ENCODE results near the gene DESI1. TPM values are rescaled to one million over a fixed set of nuclear protein-coding genes. Genes with fewer than 3 reads are reported as not detected.
"Not testable (repeated sequence)": the region's sequence is repeated elsewhere in the genome, so short reads cannot be mapped to it uniquely, and the experiment has no call there.

Gene DESI1
- total RNA-seq, 1 donor from 2014 or later = 15.0 TPM

DNA sequence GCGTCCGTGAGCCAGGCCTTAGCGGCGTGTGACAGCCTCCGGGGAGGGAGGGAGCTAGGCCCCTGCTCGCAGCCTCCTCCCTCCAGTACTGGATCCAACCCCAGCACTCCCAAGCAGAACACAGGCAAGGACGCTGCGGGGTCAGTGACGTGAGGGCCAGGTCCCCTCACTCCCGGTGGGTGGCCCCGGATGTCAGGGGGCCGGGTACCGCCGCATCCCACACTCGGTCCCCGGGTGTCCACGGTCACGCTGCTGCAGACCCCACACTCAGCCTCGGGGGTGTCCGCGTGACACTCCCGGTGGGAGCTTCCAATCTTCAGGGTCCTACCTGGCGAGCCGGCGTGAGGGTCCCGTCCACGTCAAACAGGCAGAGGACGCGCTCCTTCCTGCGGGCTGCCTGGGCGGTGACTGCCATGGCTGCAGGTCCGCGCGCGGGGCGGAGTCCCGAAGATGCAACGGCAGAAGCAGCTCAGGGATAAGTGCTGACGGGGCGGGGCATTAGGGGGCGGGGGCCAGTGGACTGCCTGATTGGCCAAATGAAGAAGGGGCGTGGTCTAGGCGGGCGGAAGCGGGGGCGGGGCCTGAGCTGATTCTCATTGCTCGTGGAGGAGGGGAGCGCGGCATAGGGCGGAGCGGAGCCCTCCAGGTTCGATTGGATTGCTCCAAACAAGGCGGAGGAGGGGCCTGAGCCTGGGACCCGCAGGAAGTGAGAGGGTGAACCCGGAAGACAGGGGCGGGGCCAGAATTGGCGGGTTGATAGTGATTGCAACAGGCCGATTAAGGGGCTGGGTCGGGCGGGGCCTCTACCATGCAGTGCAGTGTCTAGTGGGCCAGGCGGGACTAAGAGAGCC, 31.2 kb downstream of the DESI1 start, which contains the start of gene PMM1:
Gene PMM1, minus strand, starts transcription at position 450 of the 851 bp plus-strand sequence. Its CDS starts 35 bp downstream, at position 415.
- DNase-seq (ENCODE audit: low read depth in 2 of 2) = peak; percentile 98 to 100

DNA sequence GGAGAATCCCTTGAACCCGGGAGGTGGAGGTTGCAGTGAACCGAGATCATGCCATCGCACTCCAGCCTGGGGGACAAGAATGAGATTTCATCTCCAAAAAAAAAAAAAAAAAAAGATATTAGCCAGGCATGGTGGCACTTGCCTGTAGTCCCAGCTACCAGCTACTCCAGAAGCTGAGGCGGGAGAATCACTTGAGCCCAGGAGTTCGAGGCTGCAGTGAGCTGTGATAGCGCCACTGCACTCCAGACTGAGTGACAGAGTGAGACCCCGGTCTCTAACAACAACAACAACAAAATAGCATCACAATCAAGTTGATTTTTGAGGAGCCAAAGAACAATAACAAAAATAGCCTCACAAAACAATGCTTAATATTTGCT, 33.5 kb downstream of the DESI1 start:
- no peak for DNase-seq (ENCODE audit: low read depth in 2 of 2)

- DNase-seq (ENCODE audit: low read depth in 2 of 2) = no peak
Observed at GRCh38 chr22:41585898-41586297, 34.9 kb downstream of the DESI1 start.

GRCh38 chr22:41584881-41585280, 36.0 kb downstream of the DESI1 start:
- no peak for DNase-seq (ENCODE audit: low read depth in 2 of 2)

- DNase-seq (ENCODE audit: low read depth in 2 of 2) = no peak
Observed at GRCh38 chr22:41582694-41583093, 38.1 kb downstream of the DESI1 start.

GRCh38 chr22:41579997-41580355, 40.9 kb downstream of the DESI1 start:
- no peak for DNase-seq (ENCODE audit: low read depth in 2 of 2)

GRCh38 chr22:41579297-41579996, 41.4 kb downstream of the DESI1 start:
- DNase-seq (ENCODE audit: low read depth in 2 of 2) = no peak

- DNase-seq (ENCODE audit: low read depth in 2 of 2) = no peak
Observed at GRCh38 chr22:41578818-41579217, 42.0 kb downstream of the DESI1 start.

DNA sequence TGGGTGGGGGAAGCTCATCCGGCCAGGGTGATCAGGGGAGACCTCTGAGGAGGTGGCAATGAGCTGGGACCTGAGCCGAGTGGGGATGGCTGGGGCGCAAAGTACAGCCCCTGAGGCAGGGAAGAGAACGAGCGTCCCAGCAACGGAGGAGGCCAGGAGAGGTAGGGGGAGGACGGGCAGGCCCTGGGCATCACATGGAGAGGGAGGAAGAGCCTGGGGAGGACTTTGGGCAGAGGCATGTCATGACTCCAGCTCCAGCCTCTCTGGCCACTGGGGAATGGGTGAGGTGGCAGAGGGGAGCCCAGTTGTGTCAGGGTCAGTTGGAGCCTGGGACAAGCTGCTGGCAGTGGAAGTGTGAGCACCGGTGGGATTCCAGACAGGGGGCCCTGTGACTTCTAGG, 42.7 kb downstream of the DESI1 start:
- no peak for DNase-seq (ENCODE audit: low read depth in 2 of 2)

DNA sequence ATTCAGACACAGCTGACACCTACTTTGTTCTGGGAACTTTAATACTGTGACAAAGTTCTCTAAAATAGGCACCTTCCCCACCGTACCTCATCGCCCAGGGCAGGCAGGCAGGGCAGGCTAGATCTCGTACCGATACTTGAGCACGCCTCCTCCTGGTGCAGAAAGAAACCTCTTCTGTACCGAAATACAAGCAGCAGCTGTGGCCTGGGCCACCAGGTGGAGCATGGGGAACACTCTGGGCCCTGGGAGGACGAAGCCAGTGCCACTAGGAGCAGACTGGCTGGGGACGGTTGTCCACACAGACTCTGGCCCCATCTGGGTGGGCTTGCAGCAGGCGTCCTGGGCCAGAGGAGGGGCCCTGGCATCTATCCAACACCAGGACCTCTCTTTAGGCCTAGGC, 44.0 kb downstream of the DESI1 start:
- DNase-seq (ENCODE audit: low read depth in 2 of 2) = peak in 1 of 2 donors; percentile 54

GRCh38 chr22:41575533-41575932, 45.3 kb downstream of the DESI1 start:
- DNase-seq (ENCODE audit: low read depth in 2 of 2) = no peak

GRCh38 chr22:41574847-41575381, 45.9 kb downstream of the DESI1 start:
- no peak for DNase-seq (ENCODE audit: low read depth in 2 of 2)

DNA sequence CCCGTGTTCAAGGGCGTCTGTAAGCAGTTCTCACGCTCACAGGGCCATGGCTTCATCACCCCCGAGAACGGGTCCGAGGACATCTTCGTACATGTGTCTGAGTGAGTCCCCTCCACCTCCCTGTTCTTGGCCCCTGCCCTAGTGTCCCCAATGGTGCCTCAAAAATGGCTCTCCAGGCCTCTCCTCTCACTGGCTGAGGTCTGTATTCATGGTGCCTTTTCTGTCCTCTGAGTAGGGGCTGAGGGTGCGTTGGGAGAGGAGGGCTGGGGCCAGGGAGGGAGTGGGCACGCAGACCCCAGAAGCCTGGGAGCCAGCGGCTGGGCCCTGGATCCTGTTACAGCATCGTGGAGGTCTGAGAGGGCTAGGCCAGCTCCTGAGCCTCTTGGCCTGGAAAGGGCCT, 47.2 kb downstream of the DESI1 start:
- no peak for DNase-seq (ENCODE audit: low read depth in 2 of 2)

DNA sequence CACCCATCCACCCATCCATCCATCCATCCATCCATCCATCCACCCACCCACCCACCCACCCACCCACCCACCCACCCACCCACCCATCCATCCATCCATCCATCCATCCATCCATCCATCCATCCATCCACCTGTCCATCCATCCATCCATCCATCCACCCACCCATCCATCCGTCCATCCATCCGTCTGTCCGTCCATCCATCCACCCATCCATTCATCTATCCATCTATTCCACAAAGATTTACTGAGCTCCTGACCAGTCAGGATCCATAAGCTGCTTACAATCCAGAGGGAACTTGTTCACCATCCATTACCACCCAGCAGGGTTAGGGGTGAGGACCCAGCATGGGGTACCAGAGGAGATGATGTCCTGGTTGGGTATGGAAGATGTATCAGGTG, 48.5 kb downstream of the DESI1 start:
- DNase-seq (ENCODE audit: low read depth in 2 of 2) = not testable (repeated sequence)

- no peak for DNase-seq (ENCODE audit: low read depth in 2 of 2)
Observed at GRCh38 chr22:41571786-41572185, 49.1 kb downstream of the DESI1 start.

GRCh38 chr22:41570221-41570620, 50.6 kb downstream of the DESI1 start:
- DNase-seq (ENCODE audit: low read depth in 2 of 2) = no peak

- DNase-seq (ENCODE audit: low read depth in 2 of 2) = no peak
Observed at GRCh38 chr22:41568811-41569210, 52.0 kb downstream of the DESI1 start.

DNA sequence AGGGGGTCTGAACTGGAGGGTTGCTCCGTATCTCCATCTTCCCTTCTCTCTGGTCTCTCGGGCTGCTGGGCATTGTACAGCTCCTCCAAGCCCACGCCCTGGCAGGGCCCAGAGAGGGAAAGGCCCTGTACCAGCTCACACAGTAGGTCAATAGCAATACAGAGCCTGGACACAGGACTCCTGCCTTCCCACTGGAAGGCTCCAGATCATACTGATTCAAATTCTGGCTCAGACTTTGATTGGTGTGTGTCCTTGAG, 53.4 kb downstream of the DESI1 start:
- DNase-seq (ENCODE audit: low read depth in 2 of 2) = no peak

DNA sequence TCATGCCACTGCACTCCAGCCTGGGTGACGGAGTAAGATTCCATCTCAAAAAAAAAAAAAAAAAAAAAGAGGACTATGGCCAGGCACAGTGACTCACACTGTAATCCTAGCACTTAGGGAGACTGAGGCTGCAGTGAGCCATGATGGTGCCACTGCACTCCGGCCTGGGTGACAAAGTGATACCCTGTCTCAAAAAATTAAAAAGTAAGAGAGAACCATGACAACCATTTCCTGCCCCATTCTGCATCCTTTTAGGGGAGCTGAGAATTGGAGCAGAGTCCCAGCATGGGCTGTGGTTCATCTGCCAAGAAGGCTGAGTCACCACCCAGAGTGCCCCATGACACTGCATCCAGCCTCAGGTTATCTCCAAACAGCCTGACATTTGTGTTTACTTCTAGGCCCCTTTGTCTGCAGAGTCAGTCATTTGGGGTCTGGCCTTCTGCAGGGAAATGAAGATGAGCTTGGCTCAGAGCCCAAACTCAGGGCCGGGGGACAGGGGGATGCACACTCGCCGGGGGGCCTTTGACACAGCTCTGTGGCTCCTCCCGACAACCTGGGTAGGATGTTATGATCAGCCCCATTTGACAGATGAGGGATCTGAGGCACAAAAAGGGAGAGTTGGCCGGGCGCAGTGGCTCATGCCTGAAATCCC, 55.3 kb downstream of the DESI1 start:
- DNase-seq (ENCODE audit: low read depth in 2 of 2) = peak in 1 of 2 donors; percentile 67

GRCh38 chr22:41564563-41564962, 56.3 kb downstream of the DESI1 start:
- no peak for DNase-seq (ENCODE audit: low read depth in 2 of 2)

- peak in 1 of 2 donors; percentile 48 for DNase-seq (ENCODE audit: low read depth in 2 of 2)
Observed at GRCh38 chr22:41563051-41563711, 57.7 kb downstream of the DESI1 start.

DNA sequence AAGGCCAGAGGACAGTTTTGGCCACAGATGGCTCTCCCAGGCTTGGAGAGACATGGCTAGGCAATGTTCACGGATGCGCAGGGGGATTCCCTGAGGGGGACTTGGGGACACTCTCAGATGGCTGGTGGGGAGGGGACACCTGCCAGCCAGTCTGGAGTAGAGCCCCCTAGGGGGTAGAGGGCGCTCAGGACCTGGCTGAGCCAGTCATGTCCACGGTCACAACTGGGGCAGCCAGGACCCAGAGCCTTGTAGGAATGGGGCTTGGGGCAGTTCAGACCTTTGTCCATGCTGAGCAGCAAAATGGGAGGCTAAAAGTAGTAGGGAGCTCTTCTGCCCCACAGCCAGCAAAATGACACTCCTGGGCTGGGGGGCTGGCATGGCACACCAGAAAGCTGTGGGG, 58.4 kb downstream of the DESI1 start:
- DNase-seq (ENCODE audit: low read depth in 2 of 2) = no peak
